Limb (tissue), 2 donors: ENCODE results near the gene OLIG2.

Experiments
- DNase-seq, 2 donors: peaks; one replicate each; pipeline ENCODE4 v3.0.0-alpha.2; 2016; ENCODE audit errors: extremely low spot score in 2 of 2

Gene OLIG2

DNA sequence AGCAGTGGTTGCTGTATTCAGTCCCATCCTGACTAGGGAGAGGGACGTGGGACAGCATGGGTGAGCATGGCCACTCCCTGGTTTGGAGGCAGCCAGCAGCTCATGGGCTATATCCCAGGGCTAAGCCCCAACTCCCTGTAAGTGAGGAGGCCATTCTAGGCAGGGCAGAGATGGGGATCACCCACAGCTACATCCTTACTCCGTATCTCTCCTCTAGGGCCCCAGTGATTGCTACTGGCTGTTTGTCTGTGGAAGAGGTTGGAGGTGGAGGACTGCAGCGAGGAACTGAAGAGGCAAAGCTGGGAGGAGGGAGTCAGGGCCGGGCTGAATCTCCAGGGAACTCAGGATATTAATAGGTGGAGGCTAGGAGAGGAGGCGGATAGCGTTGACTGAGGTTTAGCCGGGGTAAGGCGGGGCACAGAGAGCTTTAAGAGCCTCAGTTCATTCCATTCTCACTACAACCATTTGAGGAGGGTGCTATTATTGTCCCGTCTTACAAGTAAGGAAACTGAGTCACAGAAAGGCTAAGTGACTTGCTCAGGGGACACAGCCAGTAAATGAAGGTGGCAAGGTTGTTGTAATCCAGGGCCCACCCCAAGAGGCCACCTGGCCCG, 6.8 kb downstream of the OLIG2 start:
- DNase-seq, result no peak

DNA sequence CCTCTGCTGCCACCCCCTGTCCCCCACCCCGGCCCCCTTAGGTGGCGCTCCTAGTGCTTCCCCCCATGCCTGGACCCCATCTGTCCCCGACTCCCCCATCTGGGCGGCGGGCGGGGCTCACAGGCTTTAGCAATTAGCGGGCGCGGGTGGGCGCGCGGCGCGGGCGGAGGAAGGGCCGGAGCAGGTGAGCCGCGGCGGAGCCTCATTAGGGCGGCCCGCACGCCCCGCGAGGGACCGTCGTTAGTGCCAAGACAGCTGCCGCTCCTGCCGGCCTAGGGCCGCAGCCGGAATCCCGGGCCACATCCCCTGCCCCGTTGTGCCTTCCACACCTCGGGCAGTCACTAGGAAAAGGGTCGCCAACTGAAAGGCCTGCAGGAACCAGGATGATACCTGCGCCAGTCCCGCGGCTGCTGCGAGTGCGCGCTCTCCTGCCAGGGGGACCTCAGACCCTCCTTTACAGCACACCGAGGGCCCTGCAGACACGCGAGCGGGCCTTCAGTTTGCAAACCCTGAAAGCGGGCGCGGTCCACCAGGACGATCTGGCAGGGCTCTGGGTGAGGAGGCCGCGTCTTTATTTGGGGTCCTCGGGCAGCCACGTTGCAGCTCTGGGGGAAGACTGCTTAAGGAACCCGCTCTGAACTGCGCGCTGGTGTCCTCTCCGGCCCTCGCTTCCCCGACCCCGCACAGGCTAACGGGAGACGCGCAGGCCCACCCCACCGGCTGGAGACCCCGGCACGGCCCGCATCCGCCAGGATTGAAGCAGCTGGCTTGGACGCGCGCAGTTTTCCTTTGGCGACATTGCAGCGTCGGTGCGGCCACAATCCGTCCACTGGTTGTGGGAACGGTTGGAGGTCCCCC, 7.6 kb downstream of the OLIG2 start:
- no peak for DNase-seq

DNA sequence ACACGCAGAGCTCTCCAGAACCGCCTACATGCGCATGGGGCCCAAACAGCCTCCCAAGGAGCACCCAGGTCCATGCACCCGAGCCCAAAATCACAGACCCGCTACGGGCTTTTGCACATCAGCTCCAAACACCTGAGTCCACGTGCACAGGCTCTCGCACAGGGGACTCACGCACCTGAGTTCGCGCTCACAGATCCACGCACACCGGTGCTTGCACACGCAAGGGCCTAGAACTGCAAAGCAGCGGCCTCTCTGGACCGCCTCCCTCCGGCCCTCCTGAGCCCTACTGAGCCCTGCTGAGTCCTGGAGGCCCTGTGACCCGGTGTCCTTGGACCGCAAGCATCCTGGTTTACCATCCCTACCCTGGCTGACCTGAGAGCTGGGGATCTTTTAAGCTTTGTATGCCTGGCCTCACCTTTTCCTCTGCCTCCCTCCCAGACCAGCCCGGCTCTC, 8.3 kb downstream of the OLIG2 start:
- no peak for DNase-seq

DNA sequence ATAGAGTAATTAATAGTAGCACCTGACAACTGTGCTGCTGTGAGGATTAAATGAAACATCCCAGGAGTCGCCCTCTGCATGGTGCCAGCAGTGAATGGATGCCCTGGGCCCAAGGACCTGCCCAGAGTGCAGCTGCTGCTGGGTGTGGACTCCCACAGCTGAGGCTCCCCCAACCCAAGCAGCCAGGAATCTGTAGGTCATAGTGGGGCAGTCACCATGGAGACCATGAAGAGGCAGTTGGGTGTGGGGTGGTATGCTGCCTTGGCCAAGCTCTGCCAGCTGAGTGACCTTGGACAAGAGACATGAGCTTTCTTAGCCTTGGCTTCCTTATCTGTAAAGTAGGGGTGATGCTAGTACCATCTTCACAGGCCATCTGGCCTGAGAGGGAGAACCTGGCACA, 9.4 kb downstream of the OLIG2 start:
- no peak for DNase-seq

DNA sequence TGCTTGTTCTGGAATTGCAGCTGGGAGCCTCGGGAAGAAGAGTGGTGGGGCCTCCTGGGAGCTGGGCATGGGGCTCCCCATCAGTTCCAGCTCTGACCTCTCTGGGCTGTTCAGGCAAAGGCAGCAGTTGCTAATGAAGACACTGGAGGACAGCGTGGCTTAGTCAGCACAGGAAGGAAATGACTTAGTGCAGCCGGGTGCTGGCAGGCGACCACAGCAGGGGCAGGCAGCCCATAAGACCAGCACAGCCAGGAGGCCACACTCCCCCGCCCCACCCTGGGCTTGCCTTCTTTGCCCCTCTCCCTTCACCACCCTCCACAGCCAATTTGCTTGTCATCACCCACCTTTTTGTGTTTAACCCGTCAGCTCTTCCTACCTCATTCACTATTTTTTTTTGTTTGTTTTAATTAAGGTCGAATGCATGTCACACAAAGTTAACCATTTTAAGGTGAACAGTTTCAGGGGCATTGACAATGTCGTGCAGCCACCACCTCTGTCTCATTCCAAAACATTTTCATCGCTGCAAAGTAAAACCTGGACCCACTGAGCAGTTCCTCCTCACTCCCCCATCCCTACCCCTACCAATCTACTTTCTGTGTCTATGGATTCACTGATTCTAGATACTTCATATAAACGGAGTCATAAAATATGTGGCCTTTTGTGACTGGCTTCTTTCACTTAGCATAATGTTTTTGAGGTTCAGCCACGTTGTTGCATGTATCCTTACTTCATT, 10.9 kb downstream of the OLIG2 start:
- DNase-seq, result no peak

DNA sequence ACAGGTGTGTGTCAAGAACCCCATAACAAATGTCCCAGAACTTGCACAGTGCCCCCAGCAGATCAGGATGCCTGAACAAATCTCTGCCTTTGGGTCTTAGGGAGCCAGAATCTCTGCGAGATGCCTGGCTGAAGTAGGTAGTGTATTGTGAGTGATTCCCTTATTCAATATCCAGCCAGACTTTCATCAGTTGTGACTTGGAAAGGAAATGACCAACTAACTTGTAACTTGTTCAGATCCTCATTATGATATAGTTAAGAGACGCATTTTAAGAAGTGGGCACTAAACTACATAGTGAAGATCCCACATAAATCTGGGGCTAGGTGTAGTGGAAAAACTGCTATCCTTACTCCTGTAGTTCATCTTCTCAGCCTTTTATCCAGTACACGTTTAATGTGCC, 11.8 kb downstream of the OLIG2 start:
- DNase-seq, result no peak

DNA sequence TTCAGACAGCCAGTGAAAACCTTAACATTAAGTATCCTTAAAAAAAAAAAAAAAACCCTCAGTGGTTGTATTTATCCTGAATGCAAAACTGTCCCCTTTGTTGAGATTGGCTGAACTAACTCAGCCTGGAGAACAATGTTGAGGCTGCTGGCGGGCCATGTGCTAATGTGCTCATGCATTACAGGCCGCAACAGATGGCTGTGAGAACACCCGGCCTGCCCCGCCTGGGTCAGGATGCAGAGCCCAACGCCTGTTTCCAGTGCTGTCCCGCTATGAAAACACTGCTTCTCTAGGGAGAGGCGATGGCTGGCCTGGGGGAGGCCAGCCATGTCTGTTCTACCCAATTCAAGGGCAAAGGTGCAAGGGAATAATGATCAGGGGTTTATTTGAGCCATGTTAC, 13.8 kb downstream of the OLIG2 start:
- DNase-seq, result no peak

DNA sequence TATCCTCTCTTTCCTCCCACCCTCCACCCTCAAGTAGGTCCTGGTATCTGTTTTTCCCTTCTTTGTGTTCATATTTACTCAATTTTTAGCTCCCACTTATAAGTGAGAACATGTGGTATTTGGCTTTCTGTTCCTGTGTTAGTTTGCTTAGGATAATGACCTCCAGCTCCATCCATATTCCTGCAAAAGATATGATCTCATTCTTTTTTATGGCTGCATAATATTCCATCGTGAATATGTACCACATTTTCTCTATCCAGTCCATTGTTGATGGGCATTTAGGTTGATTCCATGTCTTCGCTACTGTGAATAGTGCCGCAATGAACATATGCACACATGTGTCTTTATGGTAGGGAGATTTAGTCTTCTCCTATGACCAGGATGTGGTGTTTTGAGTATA, 14.5 kb downstream of the OLIG2 start:
- no peak for DNase-seq

DNA sequence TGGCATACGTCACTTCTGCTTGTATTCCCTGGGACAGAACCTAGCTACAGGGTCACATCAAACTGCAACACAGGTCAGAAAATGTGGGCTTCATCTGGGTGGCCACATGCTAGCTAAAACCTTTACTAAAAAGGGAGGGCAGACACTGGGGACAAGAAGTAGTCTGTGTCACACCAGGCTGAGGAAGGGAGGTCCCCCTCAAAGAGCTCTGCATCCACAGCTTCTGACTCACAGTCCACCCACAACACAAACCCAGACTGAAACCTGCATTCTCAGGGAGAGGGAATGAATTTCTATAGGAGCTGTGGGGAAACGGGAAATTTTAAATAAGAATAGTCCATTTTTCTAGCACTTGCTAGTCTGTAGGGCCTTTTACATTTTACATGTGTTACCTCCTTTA, 16.2 kb downstream of the OLIG2 start:
- no peak for DNase-seq

DNA sequence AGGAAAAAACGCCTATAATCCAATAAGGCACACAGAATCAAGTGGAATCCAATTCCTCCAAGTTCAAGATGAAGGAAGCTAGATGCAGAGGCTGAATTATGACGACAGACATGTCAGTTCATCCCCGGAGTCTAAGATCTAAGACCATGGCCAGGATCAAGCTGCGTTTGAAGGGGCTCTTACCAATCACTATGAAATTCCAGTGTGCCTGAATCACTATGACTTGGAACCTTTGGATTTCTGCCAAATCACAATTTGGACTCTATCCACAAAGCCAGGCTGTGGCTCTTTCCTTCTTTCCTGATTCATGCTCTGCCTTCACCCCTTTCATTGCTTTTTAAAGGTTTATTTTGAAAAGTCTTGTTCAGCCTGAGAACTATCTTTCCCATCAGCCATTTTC, 17.1 kb downstream of the OLIG2 start:
- no peak for DNase-seq

DNA sequence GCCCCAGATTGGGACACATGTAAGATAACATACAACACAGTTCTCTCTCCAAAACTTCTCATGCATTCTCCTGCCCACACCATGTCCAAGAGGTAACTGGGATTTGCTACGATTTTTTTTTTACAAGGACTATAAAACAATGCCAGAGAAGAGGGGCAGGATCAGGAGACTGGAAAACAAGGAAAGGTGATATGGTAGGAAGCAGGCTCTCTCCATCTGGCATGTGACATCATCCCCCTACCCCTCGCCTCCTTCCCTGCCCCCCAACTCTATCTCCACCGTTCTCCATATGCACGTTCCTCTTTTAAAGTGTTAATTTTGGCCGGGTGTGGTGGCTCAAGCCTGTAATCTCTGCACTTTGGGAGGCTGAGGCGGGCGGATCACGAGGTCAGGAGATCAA, 20.7 kb downstream of the OLIG2 start:
- DNase-seq, result no peak

DNA sequence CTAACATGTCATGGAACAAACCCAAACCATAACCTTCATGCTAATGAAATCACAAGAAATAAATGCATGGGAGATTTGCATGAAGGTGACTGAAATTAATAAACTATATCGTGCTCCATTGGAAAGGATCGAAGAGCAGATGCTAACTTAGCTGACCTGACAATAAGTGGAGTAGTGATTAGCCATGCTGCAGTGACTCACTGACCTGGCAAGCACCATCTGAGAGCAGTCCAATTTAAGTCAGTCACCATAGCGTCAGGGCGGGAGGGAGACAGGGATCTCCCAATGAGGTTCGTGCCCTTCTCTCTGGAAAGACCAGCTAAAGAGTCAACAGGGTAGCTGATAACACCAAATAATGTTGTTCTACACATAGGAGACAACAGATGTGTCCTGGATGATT, 21.5 kb downstream of the OLIG2 start:
- no peak for DNase-seq

DNA sequence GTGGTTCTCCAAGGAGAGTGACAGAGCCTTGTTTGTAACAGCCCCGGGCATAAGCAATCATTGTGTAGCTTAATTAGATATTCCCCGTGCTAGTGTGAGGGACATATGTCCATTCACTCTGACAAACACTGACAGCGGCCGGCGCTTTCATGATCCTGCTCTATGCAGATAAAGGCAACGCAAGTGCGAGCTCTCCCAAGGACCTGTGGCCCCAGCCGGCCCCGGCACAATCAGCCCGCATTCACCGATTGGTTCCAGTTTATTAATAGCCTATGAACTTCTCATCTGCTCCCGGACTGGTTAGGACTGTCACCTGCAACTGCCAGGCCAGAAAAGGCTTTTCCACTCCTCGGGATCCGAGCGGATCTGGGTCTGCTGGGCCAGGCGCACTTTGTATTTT, 26.2 kb downstream of the OLIG2 start:
- DNase-seq, result no peak

DNA sequence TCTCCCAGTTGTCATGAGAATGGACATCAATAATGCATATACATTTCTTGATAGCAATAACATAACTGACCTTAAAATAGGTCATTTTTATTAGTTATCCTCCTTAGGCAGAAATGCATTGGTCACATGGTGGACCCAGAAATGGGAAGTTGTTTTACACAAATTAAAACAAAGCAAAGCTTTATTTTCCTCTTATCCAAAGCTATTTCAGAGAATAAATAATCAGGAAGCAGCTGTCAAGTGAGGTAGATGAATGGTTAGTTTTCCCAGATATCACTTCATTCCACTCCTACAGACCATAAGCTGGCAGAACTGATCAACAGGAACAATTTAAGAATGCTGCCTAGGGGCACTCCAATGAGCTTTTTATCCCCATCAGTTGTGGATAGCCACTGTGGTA, 28.2 kb downstream of the OLIG2 start:
- no peak for DNase-seq

DNA sequence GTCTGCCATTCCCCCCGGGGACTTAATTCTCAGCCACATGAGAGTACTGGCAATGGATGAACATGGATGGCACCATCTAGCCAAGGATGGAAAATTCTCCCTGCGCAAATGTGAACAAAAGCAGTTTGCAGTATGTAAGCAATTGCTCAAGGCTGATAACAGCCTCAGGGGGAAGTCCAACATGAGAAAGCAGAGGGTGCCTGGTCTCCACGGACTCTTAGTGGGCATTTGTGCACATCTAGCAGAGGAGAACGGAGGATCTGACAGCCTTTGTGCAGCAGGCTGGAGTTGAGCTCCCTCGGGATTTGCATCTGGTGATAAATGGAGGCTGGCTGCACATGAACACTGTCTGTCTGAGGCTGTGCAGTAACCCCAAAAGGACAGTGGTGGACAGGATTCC, 30.3 kb downstream of the OLIG2 start:
- no peak for DNase-seq

DNA sequence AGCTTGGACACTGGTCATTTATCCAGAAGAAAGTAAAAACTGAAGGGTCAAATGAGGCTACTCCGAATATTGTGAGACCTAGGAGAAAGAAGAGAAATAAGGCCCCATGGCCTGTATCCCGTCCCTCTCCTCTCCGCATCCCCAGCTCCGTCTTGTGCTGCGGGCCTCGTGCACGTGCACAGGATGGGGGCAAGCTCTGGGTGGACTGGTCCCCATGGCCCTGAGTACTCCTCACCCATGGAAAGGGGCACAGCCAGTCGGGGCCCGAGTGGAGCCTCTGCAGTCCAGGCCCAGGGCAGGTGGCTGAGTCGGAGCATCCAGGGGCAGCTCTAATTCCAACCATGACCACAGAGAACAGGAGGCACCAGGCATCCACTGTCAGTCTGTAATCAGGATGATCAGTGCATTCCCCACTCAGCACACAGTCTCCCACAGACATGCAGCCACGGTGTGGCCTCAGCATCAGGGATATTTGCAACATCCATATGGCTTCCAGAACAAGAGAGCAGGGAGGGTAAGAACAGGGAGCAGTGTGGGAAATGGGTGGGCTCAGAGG, 31.7 kb downstream of the OLIG2 start:
- no peak for DNase-seq

DNA sequence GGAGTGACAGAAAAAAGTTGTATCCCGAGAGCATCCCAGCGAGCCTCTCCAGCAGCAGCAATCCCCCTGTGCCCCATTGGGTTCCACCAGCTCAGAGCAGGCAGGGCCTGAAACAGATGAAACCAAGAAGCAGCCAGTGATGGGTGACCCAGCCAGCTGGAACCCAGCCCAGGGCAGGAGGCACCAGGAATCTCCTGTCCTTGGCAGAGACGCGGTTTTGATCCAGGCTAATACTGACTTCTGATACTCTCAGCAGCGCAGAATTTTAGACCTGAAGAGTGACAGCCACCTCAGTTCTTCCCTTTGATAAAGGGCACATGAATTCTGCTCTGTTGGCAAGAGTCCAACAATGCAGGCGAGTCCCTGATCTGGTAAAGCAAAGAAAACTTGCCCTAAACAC, 32.8 kb downstream of the OLIG2 start:
- DNase-seq, result no peak

DNA sequence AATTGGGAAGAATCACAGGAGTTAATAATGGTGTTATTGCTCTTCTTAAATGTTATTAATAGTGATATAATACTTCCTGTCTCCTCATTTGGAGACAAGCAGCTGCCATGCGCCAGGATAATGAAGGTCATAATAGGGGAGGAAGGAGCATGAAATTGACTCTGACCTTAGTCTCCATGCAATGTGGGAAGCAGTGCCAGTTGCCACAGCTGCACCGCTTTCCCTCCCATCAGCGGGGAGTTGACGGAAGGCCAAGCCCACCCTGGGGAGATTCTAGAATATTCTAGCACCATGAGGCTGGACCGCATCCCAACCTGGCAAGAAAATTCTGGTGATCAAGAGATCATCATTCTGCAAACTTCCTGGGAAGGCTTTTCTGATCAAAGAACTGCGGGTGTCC, 33.2 kb downstream of the OLIG2 start:
- DNase-seq, result no peak

DNA sequence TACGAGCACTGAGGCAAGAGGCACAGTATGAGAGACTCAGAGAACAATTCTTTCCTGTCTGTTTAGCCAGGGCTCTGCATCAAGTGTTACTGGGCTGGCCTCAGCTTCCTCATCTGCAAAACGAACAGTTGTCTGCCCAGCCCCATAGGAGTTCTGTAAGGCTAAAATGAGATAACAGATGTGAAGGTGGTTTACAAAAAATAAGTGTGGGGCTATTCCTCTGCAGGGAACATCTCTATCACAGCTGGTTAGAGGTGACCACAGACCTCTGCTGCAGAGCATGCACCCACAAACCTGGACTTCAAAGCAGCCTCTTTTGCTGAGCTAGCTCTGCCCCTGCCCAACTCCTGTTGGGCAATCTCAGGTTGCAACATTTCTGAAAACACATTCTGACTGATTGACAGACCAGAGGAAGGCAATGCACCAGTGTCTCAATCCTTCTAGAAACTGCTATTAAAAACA, 33.7 kb downstream of the OLIG2 start:
- DNase-seq, result no peak

DNA sequence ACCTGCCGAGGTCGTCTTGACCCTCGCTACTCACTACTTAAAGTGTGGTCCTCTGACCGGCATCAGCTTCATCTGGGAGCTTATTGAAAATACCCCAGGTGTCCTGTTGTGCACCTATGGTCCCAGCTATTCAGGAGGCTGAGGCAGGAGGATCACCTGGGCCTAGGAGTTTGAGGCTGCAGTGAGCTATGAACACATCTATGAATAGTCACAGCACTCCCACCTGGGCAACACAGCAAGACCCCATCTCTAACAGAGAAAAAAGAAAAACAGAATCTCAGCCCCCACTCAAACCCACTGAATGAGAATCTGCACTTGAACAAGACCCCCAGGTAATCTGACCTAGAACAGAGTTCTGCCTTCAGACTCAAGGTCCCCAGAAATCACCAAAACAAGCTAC, 35.5 kb downstream of the OLIG2 start:
- no peak for DNase-seq

DNA sequence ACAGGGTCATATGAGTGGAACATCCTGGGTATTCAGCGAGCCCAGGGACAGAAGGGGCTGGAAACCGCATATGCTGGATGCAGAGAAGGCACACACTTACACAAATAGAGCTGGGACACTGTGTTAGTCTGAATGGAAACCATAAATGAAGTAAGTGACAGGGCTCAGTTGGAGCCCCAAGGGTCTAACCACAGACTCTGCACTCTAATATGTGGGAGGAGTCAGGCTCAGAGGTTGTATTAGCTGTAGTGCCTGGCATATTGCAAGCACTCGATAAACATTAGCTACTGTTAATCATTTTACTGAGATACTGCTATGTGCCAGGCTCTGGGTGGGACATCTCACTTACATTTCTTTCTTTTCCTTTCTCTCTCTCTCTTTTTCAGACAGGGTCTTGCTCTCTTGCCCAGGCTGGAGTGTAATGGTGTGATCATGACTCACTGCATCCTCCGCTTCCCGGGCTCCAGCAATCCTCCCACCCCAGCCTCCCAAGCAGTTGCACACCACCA, 37.7 kb downstream of the OLIG2 start:
- no peak for DNase-seq
